ENCODE results near the gene CACNG7. TPM values are rescaled to one million over a fixed set of nuclear protein-coding genes. Genes with fewer than 3 reads are reported as not detected.

CACNG7 gene
- polyA plus RNA-seq, 1 donor: 0.32 TPM

DNA sequence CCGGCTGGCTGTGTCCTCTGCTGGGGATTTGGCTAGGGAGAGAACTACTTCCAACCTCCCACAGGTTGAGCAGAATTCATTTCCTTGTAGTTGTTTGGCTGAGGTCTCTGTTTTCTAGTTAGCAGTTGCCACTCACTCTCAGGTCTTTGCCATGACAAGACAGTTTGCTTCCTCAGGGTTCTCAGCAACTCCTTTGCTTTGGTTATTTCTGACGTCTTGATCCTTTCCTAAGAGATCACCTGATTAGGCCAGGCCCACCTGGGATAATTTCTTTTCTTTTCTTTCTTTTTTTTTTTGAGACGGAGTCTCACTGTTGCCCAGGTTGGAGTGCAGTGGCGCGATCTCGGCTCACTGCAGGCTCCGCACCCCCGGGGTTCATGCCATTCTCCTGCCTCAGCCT, 44.3 kb downstream of the CACNG7 start:
- DNase-seq: no peak

DNA sequence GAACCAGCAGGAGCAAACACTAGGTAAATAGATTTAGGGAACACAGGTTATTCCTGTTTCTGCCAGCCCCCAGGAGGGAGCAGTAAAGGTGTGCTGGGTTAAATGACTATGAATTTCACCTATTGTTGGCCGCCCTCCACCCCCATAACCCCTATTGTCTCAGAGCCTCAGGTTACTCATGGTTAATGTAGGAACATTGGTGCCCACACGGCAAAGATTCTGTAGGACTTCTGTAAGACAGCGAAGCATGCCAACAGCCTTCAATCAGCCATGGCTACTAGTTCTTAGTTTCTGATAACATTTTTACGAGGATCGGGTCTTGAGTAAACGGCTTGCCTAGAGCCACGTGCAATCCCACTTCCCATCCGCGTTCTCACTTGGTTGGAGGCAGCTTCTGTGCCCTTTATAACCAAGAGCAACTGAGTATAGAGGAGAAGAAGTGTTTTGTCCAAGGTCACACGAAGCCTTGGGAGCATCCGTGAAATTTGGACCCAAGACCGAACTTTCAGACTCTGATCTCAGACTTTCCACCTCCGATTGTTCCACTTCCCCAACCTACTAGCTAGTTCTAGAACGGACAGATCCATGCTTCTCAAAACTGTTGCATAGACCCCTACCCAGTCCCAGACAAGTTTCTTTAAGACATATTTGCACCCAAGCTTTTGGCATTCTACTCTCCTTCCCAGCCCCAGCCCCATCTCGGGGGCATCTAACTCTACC, 48.5 kb downstream of the CACNG7 start:
- DNase-seq: no peak

DNA sequence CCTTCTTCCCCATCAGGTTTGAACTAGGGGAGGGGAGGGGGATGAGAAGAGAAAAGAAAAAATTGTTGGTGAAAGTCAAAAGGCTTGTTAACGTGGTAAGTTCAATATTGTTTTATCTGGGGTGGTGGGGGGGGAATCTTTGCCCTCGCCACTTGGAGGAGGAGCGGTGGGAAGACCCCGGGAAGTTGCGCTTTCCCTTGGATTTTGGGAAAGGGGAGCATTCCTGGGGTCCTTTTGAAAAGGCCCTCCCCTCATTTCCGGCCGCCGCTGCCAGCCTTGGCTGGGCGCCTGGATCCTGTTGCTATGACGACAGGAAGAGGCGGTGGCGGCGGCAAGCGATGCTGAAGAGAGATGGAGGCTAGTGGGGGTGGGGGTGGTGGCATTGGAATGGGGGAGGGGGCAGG, 49.1 kb downstream of the CACNG7 start:
- no peak for DNase-seq

DNA sequence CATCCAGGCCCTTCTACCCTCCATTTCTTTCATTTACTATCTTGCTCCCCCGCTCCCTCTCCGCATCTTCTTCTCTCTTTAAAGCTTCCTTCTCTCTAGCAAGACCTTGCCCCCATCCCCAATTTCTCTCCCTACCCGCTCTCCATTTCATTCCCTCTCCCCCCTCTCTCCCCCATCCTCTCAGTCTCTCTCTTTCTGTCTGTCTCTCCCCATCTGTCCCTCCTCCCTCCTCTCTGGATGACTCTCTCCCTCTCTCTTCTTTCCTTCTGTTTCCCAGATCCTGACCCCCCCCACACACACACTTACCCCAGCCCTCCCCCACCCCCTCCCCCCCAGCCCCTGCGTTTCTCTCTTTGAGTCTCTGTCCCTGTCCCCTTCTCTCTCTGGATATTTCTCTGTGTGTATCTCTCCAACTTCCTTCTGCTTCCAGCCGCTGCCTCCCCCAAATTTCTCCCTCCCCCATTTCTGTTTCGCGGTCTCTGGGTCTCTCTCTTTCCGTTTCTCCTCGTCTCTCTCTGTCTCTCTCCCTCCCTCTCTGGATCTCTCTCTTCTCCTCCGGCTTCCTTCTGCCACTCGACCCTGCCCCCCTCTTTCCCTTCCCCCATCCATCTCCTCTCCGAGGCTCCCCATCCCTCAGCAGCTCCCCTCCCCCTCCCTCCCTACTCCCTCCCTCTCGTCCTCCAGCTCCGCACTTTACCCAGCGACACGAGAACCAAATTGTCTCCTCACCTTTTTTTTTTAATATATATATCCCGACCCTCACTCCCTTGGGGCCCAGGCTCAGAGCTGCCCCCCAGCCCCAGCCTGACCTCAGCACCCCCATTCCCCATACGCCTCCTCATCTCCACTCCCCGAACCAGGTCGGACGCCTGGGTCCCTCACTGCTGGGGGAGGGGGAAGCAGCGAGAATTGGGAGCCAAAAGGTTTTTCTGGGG, 50.0 kb downstream of the CACNG7 start:
- no peak for DNase-seq

DNA sequence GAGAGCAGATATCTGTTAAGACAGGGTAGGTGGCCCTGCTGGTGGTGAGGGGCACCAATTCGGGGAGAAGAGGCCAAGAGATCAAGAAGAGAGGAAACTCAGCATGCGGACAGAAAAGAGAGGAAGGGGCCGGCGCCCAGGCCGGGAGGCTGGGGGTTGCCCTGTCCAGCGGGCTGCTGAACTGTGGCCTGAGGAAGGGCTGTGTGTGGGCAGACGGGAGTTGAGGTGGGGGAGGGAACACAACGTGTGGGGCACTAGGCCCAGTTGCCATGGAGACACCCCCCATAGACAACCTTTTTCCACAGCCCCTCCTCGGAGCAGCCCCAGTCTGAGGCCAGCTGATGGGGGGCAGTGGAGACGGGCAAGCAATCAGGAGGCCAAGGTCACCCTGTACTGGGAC, 51.1 kb downstream of the CACNG7 start:
- DNase-seq: no peak

DNA sequence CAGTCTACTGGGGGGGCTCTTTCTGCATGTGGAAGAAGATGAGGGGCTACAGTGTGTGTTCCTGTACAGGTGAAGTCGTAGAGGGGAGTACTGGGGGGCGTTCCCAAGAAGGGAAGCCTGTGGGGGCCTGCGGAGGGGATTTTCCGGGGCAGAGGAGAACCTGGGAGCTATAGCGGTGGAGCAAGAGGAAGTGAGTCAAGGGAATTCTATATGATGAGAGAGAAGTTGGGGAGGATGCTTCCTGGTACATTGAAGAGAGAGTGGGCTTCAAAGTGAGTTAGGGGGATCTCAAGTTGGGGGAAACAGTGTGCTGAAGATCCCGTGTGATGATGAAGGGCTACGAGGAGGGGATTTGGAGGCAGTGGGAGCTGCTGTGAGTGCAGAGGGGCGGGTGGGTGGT, 51.8 kb downstream of the CACNG7 start:
- DNase-seq: no peak

DNA sequence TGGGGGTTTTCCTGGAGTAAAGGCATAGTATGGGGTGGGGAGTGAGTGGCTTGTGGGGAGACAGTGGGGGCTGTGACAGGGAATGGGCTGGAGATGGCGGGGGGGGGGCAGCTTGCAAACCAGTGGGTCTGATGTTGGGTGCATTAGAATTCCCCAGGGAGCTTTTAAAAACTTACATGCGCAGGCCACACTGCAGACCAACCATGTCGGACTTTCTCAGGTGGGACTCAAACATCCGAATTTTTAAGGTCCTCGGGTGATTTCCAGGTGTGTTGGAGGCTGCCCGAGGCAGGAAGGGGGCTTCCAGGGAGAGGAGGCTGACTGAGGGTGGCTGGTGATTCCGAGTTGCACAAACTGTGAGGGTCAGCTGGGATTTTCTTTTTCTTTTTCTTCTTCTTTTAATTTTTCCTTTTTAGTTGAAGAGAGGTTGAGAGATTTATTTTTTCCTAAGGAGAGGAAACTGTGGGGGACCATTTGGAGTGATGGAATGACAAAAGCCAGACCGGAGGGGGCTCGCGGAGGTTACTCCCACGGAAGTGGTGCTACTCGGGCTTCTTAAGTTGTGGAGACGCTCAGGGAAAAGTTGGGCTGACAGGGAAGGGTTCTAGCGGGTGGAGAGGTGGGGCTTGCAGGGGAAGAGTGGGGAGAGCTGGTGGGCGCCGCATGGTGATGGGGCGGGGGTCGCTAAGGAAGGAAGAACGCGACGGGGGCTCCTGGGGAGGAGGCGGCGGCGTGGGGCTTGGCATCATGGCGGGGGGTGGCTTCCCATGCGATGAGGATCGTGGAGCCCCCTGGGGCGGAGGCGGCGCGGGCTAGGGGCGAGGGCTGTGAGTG, 52.7 kb downstream of the CACNG7 start:
- DNase-seq: no peak

DNA sequence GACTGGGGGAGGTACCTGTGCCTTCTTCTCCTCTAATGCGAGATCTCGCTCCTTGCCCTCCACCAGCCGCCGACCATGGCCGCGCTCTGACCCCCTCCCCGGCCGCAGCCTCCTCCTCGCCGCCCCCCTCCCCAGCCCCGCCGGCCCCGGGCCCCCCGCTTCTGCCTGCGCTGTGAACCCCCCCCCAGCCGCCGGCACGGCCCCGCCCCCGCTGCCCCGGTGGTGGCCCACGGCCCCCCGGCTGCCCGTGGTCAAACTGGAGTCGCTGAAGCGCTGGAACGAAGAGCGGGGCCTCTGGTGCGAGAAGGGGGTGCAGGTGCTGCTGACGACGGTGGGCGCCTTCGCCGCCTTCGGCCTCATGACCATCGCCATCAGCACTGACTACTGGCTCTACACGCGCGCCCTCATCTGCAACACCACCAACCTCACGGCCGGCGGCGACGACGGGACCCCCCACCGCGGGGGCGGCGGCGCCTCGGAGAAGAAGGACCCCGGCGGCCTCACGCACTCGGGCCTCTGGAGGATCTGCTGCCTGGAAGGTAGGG, 53.9 kb downstream of the CACNG7 start, which contains the start of gene CACNG8:
Gene CACNG8, plus strand, starts transcription at position 51 of the 545 bp plus-strand sequence.
- DNase-seq: no peak

DNA sequence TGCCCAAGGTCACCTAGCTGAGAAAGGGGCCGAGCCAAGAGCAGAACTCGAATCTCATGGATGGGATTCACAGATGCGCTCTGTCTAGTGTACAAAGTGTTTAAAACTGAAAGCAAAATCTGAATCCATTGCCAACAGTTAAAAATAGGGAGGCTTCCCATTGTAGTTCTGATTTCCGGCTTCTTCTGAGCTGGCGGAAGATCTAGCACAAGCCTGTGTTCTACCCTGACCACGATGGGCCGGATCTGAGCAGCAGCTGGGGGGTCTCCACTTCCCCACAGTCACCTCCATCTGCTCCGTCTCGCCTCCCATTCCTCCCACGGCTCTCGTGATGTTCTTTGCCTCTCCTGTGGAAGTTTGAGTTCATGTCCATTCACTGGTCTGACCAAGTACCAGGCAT, 56.0 kb downstream of the CACNG7 start:
- DNase-seq: no peak

DNA sequence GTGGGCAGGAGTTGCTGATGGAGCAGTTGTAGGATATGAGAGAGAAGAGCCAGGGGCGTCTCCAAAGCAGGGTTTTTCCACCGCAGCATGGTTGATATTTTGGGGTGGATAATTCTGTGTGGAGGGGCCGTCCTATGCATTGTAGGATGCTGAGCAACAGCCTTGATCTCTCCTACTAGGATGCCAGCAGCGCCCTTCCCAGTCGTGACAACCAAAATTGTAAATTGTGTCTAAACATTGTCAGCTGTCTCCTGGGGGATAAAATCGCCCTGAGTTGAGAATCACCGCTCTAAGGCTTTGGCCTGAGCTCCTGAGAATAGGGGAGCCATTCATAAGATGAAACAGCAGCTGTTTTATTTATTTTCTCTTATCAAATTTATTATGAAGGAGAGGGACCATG, 57.9 kb downstream of the CACNG7 start:
- no peak for DNase-seq

DNA sequence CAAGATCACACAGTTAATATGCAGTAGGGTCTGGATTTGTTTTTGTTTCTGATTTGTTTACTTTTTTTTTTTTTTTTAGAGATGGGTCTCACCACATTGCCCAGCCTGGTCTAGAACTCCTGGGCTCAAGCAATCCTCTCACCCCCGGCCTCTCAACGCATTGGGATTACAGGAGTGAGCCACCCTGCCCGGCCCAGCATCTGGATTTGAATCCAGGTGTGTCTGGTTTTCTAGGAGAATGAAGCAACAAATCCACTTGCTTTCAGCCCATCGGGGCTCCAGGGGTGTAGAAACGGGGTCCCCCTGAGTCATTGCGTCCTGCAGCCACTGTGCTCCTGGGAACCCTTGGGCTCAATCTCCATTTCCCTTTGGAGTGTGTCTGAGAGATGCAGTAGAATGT, 60.3 kb downstream of the CACNG7 start:
- no peak for DNase-seq

DNA sequence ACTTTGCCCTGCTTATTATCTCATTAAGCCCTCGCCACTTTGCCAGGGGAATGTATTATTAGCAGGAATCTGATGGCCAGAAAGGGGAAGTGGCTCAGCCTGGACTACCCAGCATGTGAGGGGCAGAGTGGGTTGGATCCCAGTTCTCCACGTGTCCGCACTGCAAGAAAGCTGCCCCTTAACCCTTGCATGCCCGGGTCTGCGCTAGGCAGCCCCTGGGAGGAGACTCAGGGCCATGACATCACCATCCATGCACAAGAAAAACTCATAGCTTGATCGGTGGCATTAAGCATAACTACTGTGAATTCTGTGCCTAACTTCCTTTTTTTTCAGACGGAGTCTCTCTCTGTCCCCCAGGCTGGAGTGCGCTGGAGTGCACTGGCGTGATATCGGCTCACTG, 62.6 kb downstream of the CACNG7 start:
- DNase-seq: no peak

DNA sequence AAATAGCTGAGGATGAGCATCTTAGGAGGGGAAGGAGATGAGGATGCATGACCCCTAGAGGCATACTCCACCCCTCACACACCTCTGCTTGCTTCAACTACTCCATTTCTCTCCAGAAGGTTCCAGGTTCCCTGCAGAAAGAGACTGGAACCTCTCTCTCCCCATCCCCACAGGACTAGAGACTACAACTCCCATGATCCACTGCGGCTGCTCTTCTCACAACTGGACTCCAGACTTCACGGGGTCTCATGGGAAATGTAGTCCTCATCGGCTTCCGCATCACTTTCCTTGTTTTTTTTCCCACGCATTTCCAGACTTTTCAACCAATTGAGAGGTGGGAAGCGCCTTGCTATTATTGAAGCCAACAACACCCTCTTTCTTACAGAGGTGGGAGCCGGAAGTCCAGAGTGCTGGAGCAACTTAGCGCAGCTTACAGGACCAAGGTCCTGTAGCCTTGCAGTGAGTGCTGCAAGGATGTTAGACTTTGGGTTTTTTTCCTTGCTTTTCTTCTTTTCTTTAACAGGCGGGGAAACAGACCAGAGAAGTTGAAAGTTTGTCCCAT, 68.4 kb downstream of the CACNG7 start:
- DNase-seq: peak; percentile 86

DNA sequence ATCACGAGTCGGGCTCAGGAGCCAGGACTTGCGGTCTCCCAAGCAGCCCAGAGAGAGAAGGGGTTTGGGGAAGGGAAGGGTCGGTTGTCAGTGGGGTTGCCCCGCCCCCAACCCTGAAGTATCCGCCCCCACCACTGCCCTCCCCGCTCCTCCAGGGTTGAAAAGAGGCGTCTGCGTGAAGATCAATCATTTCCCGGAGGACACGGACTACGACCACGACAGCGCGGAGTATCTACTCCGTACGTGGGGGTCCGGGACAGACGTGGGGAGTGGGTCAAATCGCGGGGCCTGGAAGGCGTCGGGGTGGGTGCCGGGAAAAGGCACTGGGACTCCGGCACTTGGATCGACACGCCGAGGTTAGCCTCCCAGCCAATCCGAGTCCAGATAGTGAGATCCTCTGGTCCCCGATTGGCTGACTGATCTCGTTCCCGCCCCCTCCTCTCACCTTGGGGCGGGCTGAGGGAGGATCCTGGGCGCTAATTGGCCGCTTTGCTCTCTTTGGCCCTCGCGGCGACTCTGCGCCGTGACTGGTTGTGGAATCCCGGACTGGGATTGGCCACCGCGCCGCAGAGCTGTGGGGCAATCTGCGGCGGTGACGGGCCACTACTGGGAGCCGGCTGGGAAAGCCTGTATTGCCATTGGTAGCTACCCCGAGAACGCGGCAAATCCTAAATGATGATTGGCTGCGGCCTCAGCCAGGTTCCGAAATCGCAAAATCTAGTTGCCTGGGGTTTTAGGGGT, 69.1 kb downstream of the CACNG7 start:
- DNase-seq: peak; percentile 61

DNA sequence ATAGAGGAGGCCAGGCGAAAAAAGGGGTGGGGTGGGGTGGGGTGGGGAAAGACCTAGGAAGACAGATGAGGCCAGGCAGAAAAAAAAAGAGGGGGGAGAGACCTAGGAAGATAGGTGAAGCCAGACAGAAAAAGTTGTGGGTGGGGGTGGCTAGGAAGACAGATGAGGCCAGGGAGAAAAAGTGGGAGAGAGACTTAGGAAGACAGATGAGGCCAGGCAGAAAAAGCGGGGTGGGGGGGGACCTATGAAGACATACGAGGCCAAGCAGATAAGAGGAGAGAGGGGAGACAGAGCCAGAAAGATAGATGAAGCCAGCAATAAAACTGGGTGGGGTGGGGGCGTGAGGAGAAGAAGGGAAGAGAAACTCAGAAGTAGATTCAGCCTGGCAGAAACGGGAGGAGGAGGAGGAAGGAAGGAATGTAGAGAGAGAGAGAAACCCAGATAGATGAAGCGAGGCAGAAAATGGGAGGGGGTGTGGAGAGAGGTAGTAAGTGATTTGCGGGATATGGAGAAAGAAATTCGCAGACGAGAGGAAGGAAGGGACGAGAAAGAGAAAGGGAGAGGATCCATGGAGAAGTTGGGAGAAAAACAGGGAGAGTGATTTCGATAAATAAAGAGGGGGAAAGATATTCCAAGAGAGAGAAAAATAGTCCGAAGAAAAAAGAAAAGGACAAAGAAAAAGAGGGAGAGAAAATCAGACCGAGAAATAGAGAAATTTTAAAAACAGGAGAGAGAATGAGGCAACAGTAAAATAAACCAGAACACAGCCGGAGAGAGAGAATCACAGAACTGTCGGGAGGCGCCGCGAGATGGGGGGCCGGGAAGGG, 70.1 kb downstream of the CACNG7 start:
- DNase-seq: no peak

DNA sequence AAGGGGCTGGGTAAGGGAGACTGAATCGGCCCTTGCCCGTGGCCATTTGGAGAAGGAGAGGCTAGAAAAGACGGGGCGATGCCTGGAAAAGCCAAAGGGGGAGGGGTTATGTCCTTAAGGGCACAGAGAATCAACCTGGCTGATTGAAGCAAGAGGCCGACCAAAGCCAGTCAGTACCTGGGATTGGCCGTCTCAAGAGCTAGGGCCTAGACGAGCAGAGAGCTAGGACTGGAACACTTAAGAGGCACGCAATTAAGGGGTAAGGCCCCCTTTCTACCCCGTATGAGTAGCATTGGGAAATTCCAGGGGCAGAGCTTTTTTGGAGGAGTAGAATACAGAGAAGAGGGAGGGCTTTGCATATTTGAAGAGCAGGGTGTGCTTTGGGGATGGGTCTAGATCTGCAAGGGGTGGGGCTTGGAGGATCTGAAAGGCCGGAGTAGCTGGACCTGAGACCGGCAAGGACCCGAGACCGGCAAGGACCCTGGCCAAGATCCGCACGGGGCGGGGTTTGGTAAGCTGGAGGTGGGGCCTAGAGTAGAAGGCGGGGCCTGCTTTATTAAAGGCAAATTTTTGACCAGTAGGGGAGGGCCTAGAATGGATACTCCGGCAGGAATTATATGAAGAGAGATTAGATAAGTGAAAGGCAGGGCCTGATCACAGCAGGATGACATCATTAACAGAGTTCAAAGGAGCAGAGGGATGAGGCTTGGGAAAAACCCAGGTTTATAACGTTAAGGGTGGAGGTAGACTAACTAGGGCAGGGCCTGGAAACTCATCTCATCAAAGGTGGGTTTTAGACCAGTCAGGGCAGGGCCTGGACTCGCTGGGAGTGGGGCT, 71.7 kb downstream of the CACNG7 start:
- no peak for DNase-seq

DNA sequence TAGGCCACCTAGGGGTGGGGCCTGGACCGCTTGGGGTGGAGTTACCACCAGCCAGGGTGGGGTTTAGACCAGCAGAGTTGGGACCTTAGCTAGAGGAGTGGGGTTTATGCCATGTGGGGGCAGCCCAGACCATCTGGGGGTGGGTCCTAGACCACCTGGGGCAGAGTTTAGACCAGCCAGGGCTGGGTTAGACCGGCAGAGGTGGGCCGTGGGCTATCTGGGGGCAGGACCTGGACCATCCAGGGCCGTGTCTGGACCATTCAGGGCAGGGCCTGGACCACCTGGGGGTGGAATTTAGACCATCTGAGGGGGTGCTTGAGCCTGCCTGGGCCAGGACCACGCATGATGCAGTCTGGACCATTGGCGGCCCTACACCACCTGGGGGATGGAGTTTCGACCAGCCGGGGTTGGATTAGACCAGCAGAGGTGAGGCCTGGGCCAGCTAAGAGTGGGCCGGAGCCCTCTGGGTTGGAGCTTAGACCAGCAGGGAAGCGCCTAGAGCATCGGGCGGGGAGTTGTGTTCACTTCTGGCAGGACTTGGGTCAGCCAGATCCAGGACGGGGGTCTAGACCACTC, 72.4 kb downstream of the CACNG7 start:
- no peak for DNase-seq

DNA sequence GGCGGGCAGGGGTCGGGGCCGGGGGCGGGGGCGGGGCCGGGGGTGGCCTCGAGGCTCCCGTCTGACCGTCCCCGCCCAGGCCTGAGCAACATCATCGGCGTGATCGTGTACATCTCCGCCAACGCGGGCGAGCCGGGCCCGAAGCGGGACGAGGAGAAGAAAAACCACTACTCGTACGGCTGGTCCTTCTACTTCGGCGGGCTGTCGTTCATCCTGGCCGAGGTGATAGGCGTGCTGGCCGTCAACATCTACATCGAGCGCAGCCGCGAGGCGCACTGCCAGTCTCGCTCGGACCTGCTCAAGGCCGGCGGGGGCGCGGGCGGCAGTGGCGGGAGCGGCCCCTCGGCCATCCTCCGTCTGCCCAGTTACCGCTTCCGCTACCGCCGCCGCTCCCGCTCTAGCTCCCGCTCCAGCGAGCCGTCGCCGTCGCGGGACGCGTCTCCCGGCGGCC, 72.9 kb downstream of the CACNG7 start:
- DNase-seq: no peak

DNA sequence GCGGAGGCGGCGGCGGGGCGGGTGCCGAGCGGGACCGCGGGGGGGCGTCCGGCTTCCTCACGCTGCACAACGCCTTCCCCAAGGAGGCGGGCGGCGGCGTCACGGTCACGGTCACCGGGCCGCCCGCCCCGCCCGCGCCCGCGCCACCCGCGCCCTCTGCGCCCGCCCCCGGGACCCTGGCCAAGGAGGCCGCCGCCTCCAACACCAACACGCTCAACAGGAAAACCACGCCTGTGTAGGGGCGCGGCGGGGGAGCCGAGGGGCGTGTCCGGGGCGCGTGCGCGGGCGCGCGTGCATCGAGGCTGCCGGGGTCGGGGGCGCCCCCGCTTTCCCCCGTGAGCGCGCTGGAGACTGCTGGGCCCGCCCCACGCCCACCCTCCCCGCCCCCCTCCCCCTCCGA, 73.5 kb downstream of the CACNG7 start:
- peak; percentile 44 for DNase-seq
